Anterior cingulate cortex (tissue), 58 donors: ENCODE results near the gene KRT83.
"Not testable (repeated sequence)": the region's sequence is repeated elsewhere in the genome, so short reads cannot be mapped to it uniquely, and the experiment has no call there.

Experiments
- DNase-seq, 58 donors: peaks; one replicate each; lab custom pipeline; 2025; lab: John Stamatoyannopoulos, UW

The KRT83 gene

DNA sequence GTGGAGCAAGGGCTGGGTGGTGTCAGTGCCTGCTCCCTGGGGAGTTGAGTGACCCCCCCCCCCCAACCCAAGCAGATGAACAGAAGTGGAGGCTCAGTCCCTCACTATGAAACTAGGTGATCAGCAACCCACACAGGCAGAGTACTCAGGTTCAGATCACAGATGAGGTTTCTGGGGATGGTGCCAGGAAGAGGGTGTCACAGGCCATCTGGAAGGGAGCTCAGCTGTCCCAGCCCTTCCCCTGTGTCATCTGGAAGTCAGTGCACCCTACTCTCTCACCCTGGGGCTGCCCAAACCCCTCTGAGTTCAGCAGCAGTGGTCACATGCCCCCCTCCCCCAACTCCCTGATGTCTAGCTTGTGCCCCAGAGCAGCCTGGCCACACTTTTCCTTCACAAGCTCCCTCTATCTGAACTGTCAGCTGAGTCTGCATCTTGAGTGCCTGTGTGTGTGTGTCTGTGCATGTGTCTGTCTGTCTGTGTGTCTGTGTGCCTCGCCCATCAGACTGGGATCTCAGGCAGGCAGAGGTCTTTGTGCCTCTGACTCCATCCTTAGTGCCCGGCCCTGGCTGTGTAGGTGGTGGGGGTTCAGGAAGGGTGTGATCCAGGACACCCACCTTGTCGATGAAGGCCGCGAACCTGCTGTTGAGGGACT lies 30.6 kb downstream of the KRT83 start:
- DNase-seq: not testable (repeated sequence)

GRCh38 chr12:52287816-52288805 lies 33.1 kb downstream of the KRT83 start:
- not testable (repeated sequence) for DNase-seq

DNA sequence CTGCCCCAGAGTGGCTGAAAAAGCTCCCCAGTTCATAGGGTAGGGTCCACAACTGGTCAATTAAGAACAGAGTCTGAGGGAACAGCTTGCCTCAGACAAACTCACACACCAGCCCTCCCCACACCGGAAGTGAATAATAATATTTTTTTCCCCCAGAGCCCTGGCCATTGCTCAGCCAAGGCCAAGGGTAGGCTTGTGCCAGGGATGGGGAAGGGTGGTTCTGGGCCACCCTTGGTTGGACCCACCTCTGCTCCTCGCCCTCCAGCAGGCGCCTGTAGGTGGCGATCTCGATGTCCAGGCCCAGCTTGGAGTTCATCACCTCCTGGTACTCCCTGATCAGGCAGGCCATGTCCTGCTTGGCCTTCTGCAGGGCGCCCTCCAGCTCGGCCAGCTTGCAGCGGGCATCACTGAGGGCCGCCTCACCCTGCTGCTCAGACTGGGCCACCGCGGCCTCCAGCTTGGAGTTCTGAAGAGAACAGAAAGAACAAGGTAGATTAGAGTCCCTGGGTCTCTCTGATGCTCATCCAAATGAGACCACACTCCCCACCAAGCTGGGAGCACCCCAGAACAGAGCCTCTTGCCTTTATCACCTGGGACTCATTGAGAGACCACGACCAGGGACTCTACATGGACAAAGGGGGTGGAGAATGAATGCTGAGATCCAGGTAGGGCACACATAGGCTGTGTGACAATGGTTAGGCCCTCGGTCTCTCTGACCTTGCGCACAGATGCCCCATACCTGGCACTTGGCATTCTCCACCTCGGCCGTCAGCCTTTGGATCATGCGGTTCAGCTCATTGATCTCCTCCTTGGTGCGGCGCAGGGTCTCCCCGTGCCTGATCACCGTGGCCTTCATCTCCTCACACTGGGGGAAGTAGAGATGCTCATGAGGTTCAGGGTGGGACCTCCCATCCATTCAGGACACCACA lies 34.1 kb downstream of the KRT83 start:
- not testable (repeated sequence) for DNase-seq

GRCh38 chr12:52285851-52286530 lies 35.2 kb downstream of the KRT83 start:
- no peak for DNase-seq

DNA sequence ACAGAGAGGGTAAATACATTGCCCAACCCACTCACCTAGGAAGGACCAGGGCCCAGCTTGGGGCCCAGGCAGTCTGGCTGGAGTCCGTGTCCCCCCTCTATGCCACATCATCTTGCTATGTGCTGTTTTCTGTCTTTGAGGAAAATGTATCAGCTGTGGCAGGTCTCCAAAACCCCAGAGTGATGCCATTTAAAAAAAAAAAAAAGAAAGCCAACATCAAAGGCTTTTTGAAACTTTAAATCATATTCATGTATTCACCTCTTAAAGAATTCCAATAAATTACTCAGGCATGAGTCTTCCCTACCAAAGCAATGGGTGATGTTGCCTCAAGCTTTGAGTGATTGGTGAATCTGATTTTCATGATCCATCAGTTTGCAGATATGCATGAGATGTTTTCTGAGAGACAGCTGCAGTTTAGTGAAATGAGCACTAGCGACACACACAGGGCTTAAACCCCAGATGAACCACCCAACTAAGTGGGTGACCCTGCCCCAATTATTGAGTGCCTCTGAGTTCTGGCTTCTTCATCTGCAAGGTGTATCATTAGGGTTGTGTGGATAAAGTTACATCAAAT lies 35.9 kb downstream of the KRT83 start:
- no peak for DNase-seq

- DNase-seq: no peak
These were observed 36.5 kb downstream of the KRT83 start for GRCh38 chr12:52284562-52285171.

DNA sequence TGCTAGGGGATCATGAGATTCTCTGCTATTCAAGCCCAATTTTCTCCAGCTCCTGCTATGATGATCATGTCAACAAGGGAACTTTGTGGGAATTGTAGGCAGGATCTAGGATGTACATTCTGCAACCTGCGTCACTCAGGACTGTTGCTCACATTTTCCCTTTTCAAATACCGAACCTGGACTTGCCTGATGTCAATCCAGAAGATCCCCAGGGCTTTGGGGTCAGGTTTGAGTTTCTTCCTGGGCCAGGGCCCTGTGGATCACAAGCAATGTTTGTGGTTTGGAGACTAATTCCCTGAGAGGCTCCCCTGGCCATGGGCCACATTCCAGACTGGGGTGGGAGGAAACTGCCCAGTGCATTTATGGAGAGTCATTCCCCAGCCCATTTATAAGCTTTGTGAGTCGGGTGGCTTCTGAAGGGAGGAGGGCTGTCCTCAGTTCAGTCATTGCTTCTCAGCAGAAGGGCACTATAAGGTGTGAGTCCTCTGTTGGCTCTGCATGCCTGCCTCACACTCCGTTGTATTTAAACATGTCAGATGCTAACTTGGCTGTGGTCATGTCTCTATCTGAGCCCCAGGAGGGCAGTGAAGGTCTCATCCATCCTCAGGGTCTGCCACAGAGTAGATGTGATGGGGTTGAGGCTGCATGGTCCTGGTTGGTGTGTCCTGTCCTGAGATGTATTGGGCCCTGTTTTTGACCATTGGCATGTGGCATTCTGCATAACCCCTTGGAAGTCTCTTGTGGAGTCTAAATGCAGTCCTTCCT lies 40.2 kb downstream of the KRT83 start:
- no peak for DNase-seq

DNA sequence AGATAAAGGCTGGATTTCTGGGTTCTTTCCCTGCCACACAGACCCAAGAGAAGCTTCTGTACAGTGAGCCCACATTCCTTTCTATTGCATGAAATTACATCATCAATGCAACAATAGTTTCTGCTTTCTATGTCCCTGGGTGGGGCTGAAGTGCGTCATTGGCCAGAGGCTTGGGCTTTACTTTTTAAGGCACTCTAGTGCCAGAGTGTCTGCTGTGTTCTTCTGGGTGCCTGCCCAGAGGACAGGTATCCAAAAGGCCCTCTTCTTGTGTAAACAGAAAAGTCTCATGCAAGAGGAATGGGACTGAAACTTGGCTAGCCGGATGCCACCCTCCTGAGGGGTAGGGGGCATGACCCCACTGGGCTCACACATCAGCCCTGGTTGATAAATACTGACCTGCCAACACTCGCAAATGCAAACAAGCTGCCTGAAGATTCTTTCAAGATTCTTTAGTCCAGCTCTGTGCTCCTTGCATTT lies 40.8 kb downstream of the KRT83 start:
- DNase-seq: no peak

DNA sequence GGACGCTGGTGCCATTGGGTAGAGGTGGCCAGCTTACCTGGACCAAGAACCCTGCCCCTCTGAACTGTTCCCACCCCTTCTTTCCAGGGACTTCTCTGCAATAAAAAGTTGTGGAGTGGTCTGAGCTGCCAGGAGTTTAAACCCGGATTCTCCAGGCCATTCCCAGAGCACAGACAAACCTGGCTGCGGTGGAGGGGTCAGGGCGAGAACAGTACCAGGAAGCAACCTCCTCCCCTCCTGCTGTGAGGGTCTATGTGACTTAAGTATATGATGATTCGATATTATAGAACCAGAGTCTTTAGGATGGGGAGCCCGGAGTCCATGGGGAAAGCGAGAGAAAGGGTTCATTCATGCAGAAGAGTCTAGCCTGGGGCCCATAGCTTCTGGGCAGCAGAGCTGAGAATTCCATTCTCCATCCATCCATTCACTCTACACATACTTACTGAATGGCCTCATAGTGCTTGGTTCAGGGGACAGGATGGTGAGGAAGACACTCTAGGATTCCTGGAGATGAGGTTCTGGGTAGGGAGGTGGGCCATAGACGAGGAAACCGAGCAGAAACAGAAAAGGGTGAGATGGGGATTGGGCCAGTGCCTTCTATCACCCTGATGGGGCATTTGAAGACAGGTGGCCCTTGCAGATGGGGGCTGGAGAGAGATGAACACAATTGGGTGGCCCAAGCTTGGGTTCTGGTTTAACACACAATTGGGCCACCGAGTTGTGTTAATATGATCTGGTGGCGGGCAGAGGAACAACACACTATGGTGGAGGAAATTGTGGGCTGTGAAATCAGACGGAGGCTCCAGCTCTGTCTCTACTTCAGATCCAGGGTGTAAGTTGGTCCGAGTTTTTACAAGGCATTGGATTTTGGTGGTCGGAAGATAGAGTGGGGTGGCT lies 41.5 kb downstream of the KRT83 start:
- DNase-seq: no peak

- peak in 55 of 58 donors; percentile 11 to 82 (median 56) for DNase-seq
These were observed 42.4 kb downstream of the KRT83 start for GRCh38 chr12:52278575-52279421.

- no peak for DNase-seq
These were observed 43.5 kb downstream of the KRT83 start for GRCh38 chr12:52277486-52278245.

DNA sequence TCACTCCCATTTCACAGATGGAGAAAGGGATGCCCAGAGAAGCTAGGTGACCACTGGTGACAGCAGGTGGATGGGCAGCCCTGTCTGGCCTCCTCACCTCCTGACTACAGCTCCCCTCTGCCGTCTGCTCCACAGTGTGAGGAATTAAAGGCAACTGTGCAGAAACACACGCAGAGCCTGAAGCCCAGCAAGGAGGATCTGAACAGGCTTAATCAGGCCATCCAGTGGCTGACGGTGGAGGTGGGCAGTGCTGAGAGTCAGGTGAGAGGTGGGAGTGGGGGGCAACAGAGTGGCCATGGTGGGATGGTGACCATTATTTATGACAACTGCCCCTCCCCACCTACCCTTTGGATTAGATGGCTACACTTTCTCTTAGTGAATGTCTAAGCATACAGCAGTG lies 45.5 kb downstream of the KRT83 start:
- DNase-seq: no peak

GRCh38 chr12:52274521-52275120 lies 46.6 kb downstream of the KRT83 start, which contains the start of gene KRT86:
TSS of gene KRT86 (plus strand) at chr12:52274645. CDS start at chr12:52301917, 27,272 bp downstream.
- DNase-seq: no peak

DNA sequence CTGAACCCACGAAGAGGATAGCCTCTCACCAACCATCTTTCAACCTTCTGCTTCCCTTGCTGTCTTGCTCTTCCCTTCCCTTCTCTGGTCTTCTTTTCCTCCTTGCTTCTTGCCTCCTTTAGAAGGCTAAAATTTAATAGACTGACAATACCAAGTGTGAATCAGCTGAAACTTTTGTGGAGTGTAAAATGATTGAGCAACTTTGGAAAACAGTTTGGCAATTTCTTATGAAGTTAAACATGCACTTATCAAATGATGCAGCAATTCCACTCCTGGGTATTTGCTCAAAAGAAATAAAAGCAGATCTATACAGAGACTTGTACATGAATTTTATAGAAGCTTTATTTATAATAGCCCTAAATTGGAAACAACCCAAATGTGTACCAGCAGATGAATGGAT lies 50.0 kb downstream of the KRT83 start:
- DNase-seq: no peak

- DNase-seq: no peak
These were observed 50.6 kb downstream of the KRT83 start for GRCh38 chr12:52270541-52271070.
